Lung (tissue), 12 donors: ENCODE data around the gene GPD2. TPM values are rescaled to one million over a fixed set of nuclear protein-coding genes. Genes with fewer than 3 reads are reported as not detected.
A peak's percentile ranks its signal among the peaks of the same experiment; 100 is the strongest.

Experiments used
- ATAC-seq: fragments of 200-7000 bp; cut with Tn5 transposase; one replicate; pipeline ENCODE4 v1.9.1; 2020; ENCODE audit warnings: moderate number of reproducible peaks; ENCODE audit not compliant: insufficient read depth, low FRiP score
- DNase-seq, 3 donors: peaks; one replicate each; pipeline ENCODE4 v3.0.0-alpha.2; 2013 to 2017
- H3K27ac ChIP-seq, 2 donors: one replicate each; pipeline ENCODE4 v1.5.1; 2013; ENCODE audit warnings: mild to moderate bottlenecking in 2 of 2, moderate library complexity in 2 of 2, control low read depth in 1 of 2, inconsistent platforms in 1 of 2, low read depth in 1 of 2, low read length in 1 of 2
- H3K27me3 ChIP-seq, 3 donors: one replicate each; pipeline ENCODE4 v1.5.1; 2013; ENCODE audit warnings: low read length in 2 of 3; ENCODE audit not compliant: control insufficient read depth in 3 of 3, insufficient read depth in 3 of 3
- H3K36me3 ChIP-seq, 4 donors: one replicate each; pipeline ENCODE4 v1.5.1; 2013; ENCODE audit warnings: low read length in 4 of 4, mild to moderate bottlenecking in 1 of 4, moderate library complexity in 1 of 4; ENCODE audit not compliant: control insufficient read depth in 4 of 4, insufficient read depth in 4 of 4
- H3K4me1 ChIP-seq, 5 donors: one replicate each; pipeline ENCODE4 v1.5.1; 2013; ENCODE audit warnings: low read length in 5 of 5, mild to moderate bottlenecking in 2 of 5, moderate library complexity in 1 of 5; ENCODE audit not compliant: control insufficient read depth in 5 of 5, insufficient read depth in 5 of 5
- H3K4me3 ChIP-seq: one replicate; pipeline ENCODE4 v1.5.1; 2013; ENCODE audit warnings: mild to moderate bottlenecking, control low read depth, moderate library complexity
- H3K9ac ChIP-seq, 2 donors: one replicate each; pipeline ENCODE4 v1.5.1; 2013; ENCODE audit warnings: low read length in 2 of 2, control low read depth in 1 of 2; ENCODE audit not compliant: insufficient read depth in 1 of 2
- H3K9me3 ChIP-seq, 4 donors: one replicate each; pipeline ENCODE4 v1.5.1; 2013; ENCODE audit warnings: low read length in 3 of 4, mild to moderate bottlenecking in 1 of 4, moderate library complexity in 1 of 4; ENCODE audit not compliant: control insufficient read depth in 4 of 4, insufficient read depth in 3 of 4
- CTCF ChIP-seq: IDR thresholded peaks from 2 replicates; pipeline ENCODE4 v1.5.1; 2012; ENCODE audit warnings: mild to moderate bottlenecking; ENCODE audit errors: control extremely low read depth, extremely low read depth
- WGBS, 2 donors: extraction: QIAGEN DNeasy Blood & Tissue Kit; methylation state at CpG; one replicate each; pipeline ENCODE4 v1.1.7; 2013; 5-methylcytosine and 5-hydroxymethylcytosine counted together
- polyA plus RNA-seq, 2 donors: library from polyadenylated mRNA; stranded (reverse); fragments of 200-250 nt; gene quantifications; one replicate each; pipeline ENCODE4 v1.2.1, GENCODE V29; 2013
- total RNA-seq, 2 donors: library from RNA; depleted of rRNA in 1 of 2; stranded (reverse); fragments of >200 nt in 1 of 2; gene quantifications; one replicate each; pipeline ENCODE4 v1.2.1, GENCODE V29; 2014 to 2021
- donor health status: control.
- donor health status: control.
- donor health status: Bipolar disorder and iron deficiency.
- donor health status: healthy.
- donor health status: DM: yes; HTN: yes; CAD: no.

GPD2 gene
- total and polyA plus RNA-seq, 4 donors: 8.1 to 50.4 (median 28.9) TPM

GRCh38 chr2:156399950-156400705 is 36.1 kb upstream of the GPD2 start:
- no peaks in the 10 kb centered on the region for H3K9me3 ChIP-seq
- no peaks in the 10 kb centered on the region for H3K27me3 ChIP-seq
- peak overlapping the region; percentile 64 for H3K4me3 ChIP-seq
- H3K4me1 ChIP-seq: peaks cover 0 to 15% (median 0%) of the 10 kb centered on the region in 5 donors
- peak in 2 of 3 donors; percentile 82 to 96 for DNase-seq
- H3K9ac ChIP-seq: peak overlapping the region; percentile 73 to 95
- H3K36me3 ChIP-seq: peaks cover 0 to 2% (median 0%) of the 10 kb centered on the region in 4 donors
- H3K27ac ChIP-seq: peak overlapping the region; percentile 9 to 89
- TF ChIP-seq CTCF: no peak
- ATAC-seq: peak; percentile 72
- WGBS, 2 donors: 0 to 1% methylated on average over 35 to 36 of the region's 36 CpGs

- DNase-seq: peak; percentile 86 to 94 (median 93)
- H3K9me3 ChIP-seq: no peaks in the 10 kb centered on the region
- no peaks in the 10 kb centered on the region for H3K27me3 ChIP-seq
- WGBS, 2 donors: 0 to 1% methylated on average over 19 of the region's 19 CpGs
- TF ChIP-seq CTCF: no peak
- peaks cover 0 to 15% (median 0%) of the 10 kb centered on the region in 5 donors for H3K4me1 ChIP-seq
- H3K27ac ChIP-seq: peak overlapping the region in 1 of 2 donors; percentile 89
- H3K9ac ChIP-seq: peak overlapping the region in 1 of 2 donors; percentile 95
- H3K4me3 ChIP-seq: peak overlapping the region; percentile 39
- peak; percentile 85 for ATAC-seq
- peaks cover 0 to 2% (median 0%) of the 10 kb centered on the region in 4 donors for H3K36me3 ChIP-seq
These were observed 35.2 kb upstream of the GPD2 start for GRCh38 chr2:156400706-156401678.

GRCh38 chr2:156401861-156402260 is 34.3 kb upstream of the GPD2 start:
- ATAC-seq: no peak
- Histone ChIP-seq H3K9me3 (no peaks in the 10 kb centered on the region), H3K4me1 (peaks cover 0 to 15% (median 0%) of the 10 kb centered on the region in 5 donors), H3K36me3 (peaks cover 0 to 2% (median 0%) of the 10 kb centered on the region in 4 donors), H3K27me3 (no peaks in the 10 kb centered on the region), H3K9ac (no peak overlapping the region), H3K4me3 (no peak overlapping the region), H3K27ac (no peak overlapping the region)
- WGBS, 2 donors: 87 to 92% methylated on average over 5 of the region's 5 CpGs
- TF ChIP-seq CTCF: no peak
- no peak for DNase-seq
